OCI-LY3 (cell line): ENCODE data around the gene KCND2.

Source experiments
- CTCF ChIP-seq: fragments of 200-600, 300-600 bp; sonication (generic); IDR thresholded peaks from 2 replicates; pipeline ENCODE4 v1.5.1; 2014; ENCODE audit warnings: antibody characterized with exemption, low read length, low read depth
- EZH2phosphoT487 ChIP-seq: fragments of 200-600 bp; shearing (Covaris generic); IDR thresholded peaks from 2 replicates; pipeline ENCODE4 v1.6.1; 2018; ENCODE audit warnings: antibody characterized with exemption, mixed run types, low read depth

DNA sequence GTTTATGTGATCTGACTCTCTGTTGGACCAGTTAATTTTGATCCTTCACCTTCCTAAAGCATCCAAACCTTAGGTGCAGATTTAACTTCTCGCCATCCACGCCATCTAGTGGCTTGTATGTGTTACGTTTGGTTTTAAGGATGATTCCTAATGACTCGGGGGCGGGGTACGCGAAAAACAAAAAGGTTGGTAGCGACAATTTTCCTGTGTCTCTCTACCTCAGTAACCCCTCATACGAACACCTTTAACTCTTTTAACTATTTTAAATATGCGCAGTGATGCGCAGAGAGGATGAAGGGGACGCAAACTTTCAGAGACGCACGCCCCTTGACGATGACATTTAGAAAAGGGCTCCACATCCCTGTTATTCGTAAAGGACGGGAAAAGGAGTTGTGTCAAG lies 714 bp upstream of the KCND2 start:
- TF ChIP-seq CTCF, result peak; percentile 50
- TF ChIP-seq EZH2phosphoT487, result no peak
